Smooth muscle cell (in vitro differentiated cells): ENCODE measurements around the gene KRT9. TPM values are rescaled to one million over a fixed set of nuclear protein-coding genes. Genes with fewer than 3 reads are reported as not detected.

Experiments
- DNase-seq: peaks from one replicate; lab custom pipeline; 2025; ENCODE audit not compliant: unreplicated experiment; lab: John Stamatoyannopoulos, UW
- H2AFZ ChIP-seq: fragments of 200-600 bp; sonication (generic); 2 replicates; pipeline ENCODE4 v1.6.0; 2016; ENCODE audit warnings: antibody characterized with exemption, low read depth, mild to moderate bottlenecking
- H3F3A ChIP-seq: fragments of 200-600 bp; sonication (generic); 2 replicates; pipeline ENCODE4 v1.6.0; 2017; ENCODE audit warnings: antibody characterized with exemption, low read depth
- H3K27ac ChIP-seq: fragments of 200-600 bp; sonication (generic); 2 replicates; pipeline ENCODE4 v1.5.1; 2016; ENCODE audit warnings: low read depth, mild to moderate bottlenecking
- H3K27me3 ChIP-seq: fragments of 200-600 bp; sonication (generic); 2 replicates; pipeline ENCODE4 v1.6.1; 2016; ENCODE audit warnings: low read depth, mild to moderate bottlenecking
- H3K36me3 ChIP-seq: fragments of 200-600 bp; sonication (generic); 2 replicates; pipeline ENCODE4 v1.5.1; 2016; ENCODE audit warnings: low read depth
- H3K4me1 ChIP-seq: fragments of 200-600 bp; sonication (generic); 2 replicates; pipeline ENCODE4 v1.5.1; 2016; ENCODE audit warnings: low read depth
- H3K4me2 ChIP-seq: fragments of 200-600 bp; sonication (generic); 2 replicates; pipeline ENCODE4 v1.6.0; 2016; ENCODE audit warnings: mild to moderate bottlenecking
- H3K4me3 ChIP-seq: fragments of 200-600 bp; sonication (generic); 2 replicates; pipeline ENCODE4 v1.5.1; 2016; ENCODE audit warnings: mild to moderate bottlenecking
- H3K79me2 ChIP-seq: fragments of 200-600 bp; sonication (generic); 2 replicates; pipeline ENCODE4 v1.6.0; 2016; ENCODE audit warnings: low read depth, mild to moderate bottlenecking
- H3K9ac ChIP-seq: fragments of 200-600 bp; sonication (generic); 2 replicates; pipeline ENCODE4 v1.6.0; 2016; ENCODE audit warnings: low read depth
- H3K9me3 ChIP-seq: fragments of 200-600 bp; sonication (generic); replicated peaks from 2 replicates; pipeline ENCODE4 v1.5.1; 2016; ENCODE audit warnings: low read depth
- H4K20me1 ChIP-seq: fragments of 200-600 bp; sonication (generic); 2 replicates; pipeline ENCODE4 v1.6.0; 2016; ENCODE audit warnings: low read depth
- WGBS: methylation state at CpG from one replicate; pipeline ENCODE4 v1.1.7; 2016; ENCODE audit warnings: low lambda C conversion rate; 5-methylcytosine and 5-hydroxymethylcytosine counted together
- microRNA-seq: library from miRNA; unstranded; fragments of <30 nt; microRNA quantifications from one replicate; pipeline ENCODE4, GENCODE V29; 2016; ENCODE audit warnings: borderline number of aligned reads
- polyA plus RNA-seq: library from polyadenylated mRNA; unstranded; fragments of >200 nt; fragmentation: Nextera tagmentation; extraction: Ambion mirVana; gene quantifications from 2 replicates; pipeline ENCODE4 v1.2.1, GENCODE V29; 2016
- total RNA-seq: library from RNA; depleted of rRNA; stranded (reverse); fragments of >200 nt; gene quantifications from 2 replicates; pipeline ENCODE4 v1.2.3, GENCODE V29; 2014
- TF ChIP-seq, protein P1 (sequence below): fragments of 200-600 bp; sonication (generic); IDR thresholded peaks from 2 replicates; pipeline ENCODE4 v1.5.1; 2017; ENCODE audit warnings: borderline replicate concordance, mild to moderate bottlenecking, antibody characterized with exemption; ENCODE audit not compliant: insufficient read depth, poor library complexity, severe bottlenecking

Gene KRT9
- total and polyA plus RNA-seq, 2 experiments from 2014 or later, result 0.22 TPM; not detected in 1

- no peaks in the 10 kb centered on the region for H3K4me1 ChIP-seq
- TF ChIP-seq, protein P1, sequence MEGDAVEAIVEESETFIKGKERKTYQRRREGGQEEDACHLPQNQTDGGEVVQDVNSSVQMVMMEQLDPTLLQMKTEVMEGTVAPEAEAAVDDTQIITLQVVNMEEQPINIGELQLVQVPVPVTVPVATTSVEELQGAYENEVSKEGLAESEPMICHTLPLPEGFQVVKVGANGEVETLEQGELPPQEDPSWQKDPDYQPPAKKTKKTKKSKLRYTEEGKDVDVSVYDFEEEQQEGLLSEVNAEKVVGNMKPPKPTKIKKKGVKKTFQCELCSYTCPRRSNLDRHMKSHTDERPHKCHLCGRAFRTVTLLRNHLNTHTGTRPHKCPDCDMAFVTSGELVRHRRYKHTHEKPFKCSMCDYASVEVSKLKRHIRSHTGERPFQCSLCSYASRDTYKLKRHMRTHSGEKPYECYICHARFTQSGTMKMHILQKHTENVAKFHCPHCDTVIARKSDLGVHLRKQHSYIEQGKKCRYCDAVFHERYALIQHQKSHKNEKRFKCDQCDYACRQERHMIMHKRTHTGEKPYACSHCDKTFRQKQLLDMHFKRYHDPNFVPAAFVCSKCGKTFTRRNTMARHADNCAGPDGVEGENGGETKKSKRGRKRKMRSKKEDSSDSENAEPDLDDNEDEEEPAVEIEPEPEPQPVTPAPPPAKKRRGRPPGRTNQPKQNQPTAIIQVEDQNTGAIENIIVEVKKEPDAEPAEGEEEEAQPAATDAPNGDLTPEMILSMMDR, result no peak
- H3K27me3 ChIP-seq, result no peaks in the 10 kb centered on the region
Observed at GRCh38 chr17:41516147-41516829, 55.6 kb downstream of the KRT9 start.

More at GRCh38 chr17:41516147-41516829, 55.6 kb downstream of the KRT9 start:
- Histone ChIP-seq H2AFZ (no peak overlapping the region), H3K4me2 (no peak overlapping the region), H3K4me3 (no peak overlapping the region), H3K9me3 (no peaks in the 10 kb centered on the region), H3K9ac (no peak overlapping the region), H3K27ac (no peak overlapping the region), H3F3A (no peaks in the 10 kb centered on the region), H3K36me3 (no peaks in the 10 kb centered on the region), H3K79me2 (no peaks in the 10 kb centered on the region), H4K20me1 (no peaks in the 10 kb centered on the region)
- WGBS, result 94% methylated on average over 14 of the region's 14 CpGs
- DNase-seq, result no peak

Small RNAs within 50 kb of the gene (microRNA-seq; reads per million reads assigned to microRNA genes)
- not detected for gene MIR6510

Other genes starting within 250 kb of the KRT9 start
- 0.09 TPM in 1 of 2 replicates, not detected in the other for gene KRT33A, start 221.2 kb downstream of the KRT9 start, total RNA-seq
- not detected in 2 replicates for gene KRT33A, start 221.2 kb downstream of the KRT9 start, polyA plus RNA-seq
- 2.3 and 2.7 TPM in 2 replicates for gene KRT33B, start 202.2 kb downstream of the KRT9 start, total RNA-seq
- 1.1 and 1.8 TPM in 2 replicates for gene KRT33B, start 202.2 kb downstream of the KRT9 start, polyA plus RNA-seq
- 18.6 and 23.1 TPM in 2 replicates for gene KRT34, start 189.8 kb downstream of the KRT9 start, total RNA-seq
- gene KRT34, start 189.8 kb downstream of the KRT9 start, polyA plus RNA-seq, result 5.3 and 8.5 TPM in 2 replicates
- gene KRT31, start 174.5 kb downstream of the KRT9 start, total RNA-seq, result not detected in 2 replicates
- gene KRT31, start 174.5 kb downstream of the KRT9 start, polyA plus RNA-seq, result not detected in 2 replicates
- gene KRT37, start 147.5 kb downstream of the KRT9 start, total RNA-seq, result 0.18 and 0.40 TPM in 2 replicates
- not detected in 2 replicates for gene KRT37, start 147.5 kb downstream of the KRT9 start, polyA plus RNA-seq
- gene KRT38, start 131.1 kb downstream of the KRT9 start, total RNA-seq, result not detected in 2 replicates
- not detected in 2 replicates for gene KRT38, start 131.1 kb downstream of the KRT9 start, polyA plus RNA-seq
- not detected in 2 replicates for gene KRT32, start 104.7 kb downstream of the KRT9 start, total RNA-seq
- gene KRT32, start 104.7 kb downstream of the KRT9 start, polyA plus RNA-seq, result not detected in 2 replicates
- not detected in 2 replicates for gene KRT35, start 90.9 kb downstream of the KRT9 start, total RNA-seq
- gene KRT35, start 90.9 kb downstream of the KRT9 start, polyA plus RNA-seq, result not detected in 2 replicates
- 0.09 and 1.1 TPM in 2 replicates for gene KRT36, start 82.1 kb downstream of the KRT9 start, total RNA-seq
- gene KRT36, start 82.1 kb downstream of the KRT9 start, polyA plus RNA-seq, result not detected in 2 replicates
- 3.7 and 5.2 TPM in 2 replicates for gene KRT13, start 66.4 kb downstream of the KRT9 start, total RNA-seq
- 1.7 and 3.8 TPM in 2 replicates for gene KRT13, start 66.4 kb downstream of the KRT9 start, polyA plus RNA-seq
- 0.49 and 1.7 TPM in 2 replicates for gene KRT15, start 53.2 kb downstream of the KRT9 start, total RNA-seq
- gene KRT15, start 53.2 kb downstream of the KRT9 start, polyA plus RNA-seq, result 0.93 and 1.3 TPM in 2 replicates
- gene KRT19, start 43.8 kb downstream of the KRT9 start, total RNA-seq, result 539 and 722 TPM in 2 replicates
- gene KRT19, start 43.8 kb downstream of the KRT9 start, polyA plus RNA-seq, result 454 and 1,762 TPM in 2 replicates
- 235 and 348 TPM in 2 replicates for gene KRT14, start 14.8 kb upstream of the KRT9 start, total RNA-seq
- 193 and 492 TPM in 2 replicates for gene KRT14, start 14.8 kb upstream of the KRT9 start, polyA plus RNA-seq
- gene KRT16, start 40.7 kb upstream of the KRT9 start, total RNA-seq, result 404 and 521 TPM in 2 replicates
- gene KRT16, start 40.7 kb upstream of the KRT9 start, polyA plus RNA-seq, result 304 and 399 TPM in 2 replicates
- gene KRT17, start 52.5 kb upstream of the KRT9 start, total RNA-seq, result 1,301 and 1,591 TPM in 2 replicates
- 869 and 2,544 TPM in 2 replicates for gene KRT17, start 52.5 kb upstream of the KRT9 start, polyA plus RNA-seq
- gene EIF1, start 116.8 kb upstream of the KRT9 start, total RNA-seq, result 300 and 360 TPM in 2 replicates
- 1,301 and 1,372 TPM in 2 replicates for gene EIF1, start 116.8 kb upstream of the KRT9 start, polyA plus RNA-seq
- gene GAST, start 140.3 kb upstream of the KRT9 start, total RNA-seq, result not detected in 2 replicates
- gene GAST, start 140.3 kb upstream of the KRT9 start, polyA plus RNA-seq, result 1.2 TPM in 1 of 2 replicates, not detected in the other
- 0.04 and 0.36 TPM in 2 replicates for gene HAP1, start 162.6 kb upstream of the KRT9 start, total RNA-seq
- 0.54 and 0.73 TPM in 2 replicates for gene HAP1, start 162.6 kb upstream of the KRT9 start, polyA plus RNA-seq
- 167 and 238 TPM in 2 replicates for gene JUP, start 214.7 kb upstream of the KRT9 start, total RNA-seq
- 124 and 277 TPM in 2 replicates for gene JUP, start 214.7 kb upstream of the KRT9 start, polyA plus RNA-seq
- 77.4 and 98.6 TPM in 2 replicates for gene P3H4, start 239.9 kb upstream of the KRT9 start, total RNA-seq
- 149 and 186 TPM in 2 replicates for gene P3H4, start 239.9 kb upstream of the KRT9 start, polyA plus RNA-seq
- 603 and 724 TPM in 2 replicates for gene FKBP10, start 240.9 kb upstream of the KRT9 start, total RNA-seq
- gene FKBP10, start 240.9 kb upstream of the KRT9 start, polyA plus RNA-seq, result 253 and 289 TPM in 2 replicates